Limb (tissue), 2 donors: ENCODE measurements around the gene KLHL35.

Source experiments
- DNase-seq, 2 donors: peaks; one replicate each; pipeline ENCODE4 v3.0.0-alpha.2; 2016; ENCODE audit errors: extremely low spot score in 2 of 2

Gene KLHL35

GRCh38 chr11:75432911-75433321 is at the start of gene KLHL35:
Gene KLHL35 (minus strand): TSS chr11:75433203. CDS start chr11:75430629, 2,574 bp downstream.
- DNase-seq, result peak in 1 of 2 donors; percentile 62

DNA sequence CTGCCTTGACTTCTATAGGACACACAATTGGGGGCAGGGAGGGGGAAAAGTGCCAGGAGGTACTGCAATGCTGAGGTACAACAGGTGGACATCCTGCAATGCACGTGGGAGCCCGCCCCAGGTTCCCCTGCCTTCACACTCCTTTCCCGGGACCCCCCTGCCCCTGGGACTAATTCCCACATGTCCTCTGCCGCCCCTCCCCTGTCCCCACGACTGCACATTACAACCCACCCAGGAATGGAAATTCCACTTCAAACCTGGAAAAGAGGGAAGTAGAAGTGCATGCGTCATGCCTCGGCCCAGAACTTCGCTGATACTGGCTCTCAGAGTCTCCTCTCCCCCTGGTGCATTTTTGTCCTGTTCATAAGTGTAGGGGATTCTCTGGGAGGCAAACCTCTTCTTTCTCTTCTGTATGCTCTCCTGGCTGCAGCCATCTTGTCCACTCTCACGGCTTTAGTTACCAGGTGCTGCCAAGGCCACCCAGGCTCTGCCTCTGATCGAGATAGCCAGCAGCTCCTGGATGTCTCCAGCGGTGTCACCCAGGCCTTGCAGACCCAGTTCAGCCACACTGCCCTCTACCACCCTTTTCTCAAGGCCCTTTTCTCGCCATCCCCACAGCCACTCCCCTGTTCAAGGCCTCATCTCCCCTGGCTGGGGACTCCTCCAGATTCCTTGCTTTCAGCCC is 49.1 kb upstream of the KLHL35 start:
- no peak for DNase-seq

DNA sequence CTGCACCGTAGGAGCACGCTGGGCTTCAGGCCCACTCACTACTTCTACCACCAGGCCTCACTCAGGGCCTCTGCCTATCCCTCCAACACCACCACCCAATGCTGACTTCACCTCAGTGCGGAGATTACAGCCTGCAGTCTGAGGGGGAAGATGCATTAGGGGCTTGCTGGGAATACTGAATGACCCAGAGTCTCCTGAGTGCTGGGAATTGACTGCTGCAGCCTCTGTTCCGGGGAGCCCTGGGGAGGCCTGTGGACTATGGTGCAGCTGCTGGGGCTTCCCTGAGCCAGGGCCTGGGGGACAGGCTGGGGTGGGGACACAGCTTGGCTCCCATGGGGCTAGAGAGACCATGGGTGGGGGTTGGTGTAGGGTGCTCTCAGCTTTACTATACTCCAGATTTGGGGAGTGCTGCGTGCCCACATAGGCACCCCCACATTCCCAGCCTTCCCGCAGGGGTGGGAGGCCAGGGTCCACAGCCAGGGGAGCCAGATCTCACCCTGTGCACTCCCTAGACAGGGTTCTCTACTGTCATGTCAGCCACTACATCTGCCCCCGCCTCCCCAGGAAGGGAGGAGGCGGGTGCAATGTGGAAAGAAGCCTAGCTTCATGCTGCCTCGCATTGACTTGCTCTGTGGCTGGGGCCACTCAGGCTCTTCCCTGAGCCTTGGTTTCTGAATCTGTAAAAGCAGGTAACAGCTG is 48.4 kb upstream of the KLHL35 start:
- DNase-seq, result no peak

GRCh38 chr11:75480185-75481175 is 47.5 kb upstream of the KLHL35 start:
- no peak for DNase-seq

DNA sequence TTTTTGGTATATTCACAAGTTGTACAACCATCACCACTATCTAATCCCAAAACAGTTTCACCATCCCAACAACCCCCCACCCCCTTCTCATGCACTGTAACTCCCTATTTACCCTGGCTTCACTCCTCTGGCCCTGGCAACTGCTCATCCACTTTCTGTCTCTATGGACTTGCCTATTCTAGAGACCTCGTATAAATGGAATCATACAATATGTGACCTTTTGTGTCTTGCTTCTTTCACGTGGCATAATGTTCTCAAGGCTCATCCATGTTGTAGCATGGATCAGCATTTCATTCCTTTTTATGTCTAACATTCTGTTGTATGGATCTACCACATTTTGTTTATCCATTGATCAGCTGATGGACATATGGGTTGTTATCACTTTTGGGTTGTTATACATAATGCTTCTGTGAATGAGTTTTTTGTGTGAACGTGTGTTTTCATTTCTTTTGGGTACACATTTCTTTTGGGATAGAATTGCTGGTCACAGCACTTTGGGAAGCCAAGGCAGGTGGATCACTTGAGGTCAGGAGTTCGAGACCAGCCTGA is 46.7 kb upstream of the KLHL35 start:
- DNase-seq, result no peak

DNA sequence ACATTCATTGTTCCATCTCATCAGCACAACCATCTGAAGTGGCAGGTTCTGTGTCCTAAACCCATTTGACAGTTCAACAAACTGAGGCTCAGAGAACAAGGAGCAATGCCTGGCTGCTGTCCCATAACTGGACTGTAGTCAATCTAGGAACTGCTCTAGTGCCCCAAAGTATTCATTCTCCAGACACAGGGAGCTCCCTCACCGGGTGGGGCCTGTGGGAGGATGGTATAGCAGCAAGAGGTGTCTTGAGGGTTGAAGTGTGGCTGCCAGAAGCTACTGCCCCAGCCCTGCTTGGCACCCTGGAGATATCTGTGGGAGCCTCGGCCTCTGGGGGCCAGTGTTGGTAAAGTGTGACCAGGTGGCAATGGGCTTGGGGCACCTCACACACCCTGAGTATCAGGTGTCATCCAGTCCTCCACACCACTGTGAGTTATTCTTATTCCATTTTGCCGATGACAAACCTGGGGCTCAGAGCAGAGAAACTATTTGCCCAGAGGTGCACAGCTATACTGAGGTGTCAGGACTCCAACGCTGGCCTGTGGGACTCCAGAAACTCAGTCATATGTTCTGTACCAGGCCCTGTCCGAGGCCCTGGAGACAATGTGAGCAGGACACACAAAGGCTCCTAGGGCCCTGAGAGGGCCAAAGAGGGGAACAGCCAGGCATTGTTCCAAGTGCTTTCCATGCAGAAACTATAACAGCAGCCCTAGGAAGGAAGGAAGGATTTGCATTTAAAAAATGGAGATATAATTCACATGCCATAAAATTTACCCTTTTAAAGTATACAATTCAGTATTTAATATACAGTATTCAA is 46.0 kb upstream of the KLHL35 start:
- DNase-seq, result no peak

DNA sequence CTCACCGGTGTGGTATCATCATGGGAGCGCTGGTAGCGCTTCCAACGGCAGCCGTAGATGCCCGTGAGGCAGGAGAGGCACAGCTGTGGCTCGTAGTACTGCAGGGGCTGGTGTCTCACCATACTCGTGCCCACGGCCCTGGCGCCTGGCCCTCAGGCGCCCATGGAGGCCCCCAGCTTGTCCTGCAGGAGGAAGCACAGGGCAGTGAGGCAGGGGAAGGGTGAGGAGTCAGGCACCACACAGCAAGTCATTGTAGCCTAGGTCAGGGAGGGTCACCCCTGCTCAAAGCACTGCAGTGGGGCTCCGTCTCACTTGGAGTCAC is 44.6 kb upstream of the KLHL35 start:
- no peak for DNase-seq

GRCh38 chr11:75476739-75477613 is 44.0 kb upstream of the KLHL35 start:
- DNase-seq, result no peak

DNA sequence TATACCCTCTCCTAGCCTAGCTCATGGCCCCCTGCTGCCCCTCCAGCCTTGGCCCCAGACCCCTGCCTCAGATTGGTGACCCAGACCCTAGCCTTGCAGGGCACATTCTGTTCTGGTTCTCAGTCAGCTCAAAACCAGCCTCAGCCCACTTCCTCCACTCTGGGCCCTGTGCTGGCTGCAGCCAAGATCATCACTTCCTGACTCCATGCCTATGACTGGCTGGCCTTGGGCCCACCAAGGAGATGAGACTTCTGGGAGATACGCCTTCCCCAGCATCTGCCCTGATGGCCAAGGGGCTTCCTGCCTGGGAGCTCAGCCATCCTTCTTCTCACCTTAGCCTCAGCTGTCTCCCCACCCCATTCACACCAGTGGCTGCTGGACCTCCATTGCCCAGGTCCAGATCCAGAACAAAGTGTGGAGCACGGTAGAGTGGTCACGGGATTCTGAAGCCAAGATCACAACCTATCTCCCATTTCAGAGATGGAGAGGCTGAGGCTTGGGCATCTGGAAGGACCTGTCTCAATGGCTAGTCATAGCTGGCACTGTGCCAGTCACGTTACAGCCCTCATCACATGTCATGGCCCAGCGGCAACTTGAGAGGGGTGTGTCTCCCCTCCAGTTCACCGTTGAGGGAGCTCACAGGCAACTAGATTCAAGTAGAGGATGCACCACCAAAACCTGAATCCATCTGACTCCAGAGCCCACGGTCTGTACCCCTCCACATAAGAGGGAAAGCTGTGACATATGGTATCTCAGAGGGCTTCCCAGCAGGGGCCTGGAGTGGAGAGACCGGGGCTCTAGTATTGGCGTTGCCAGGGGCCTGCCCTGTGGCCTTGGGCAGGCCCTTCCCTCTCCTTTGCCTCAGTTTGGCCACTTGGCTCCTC is 43.0 kb upstream of the KLHL35 start:
- no peak for DNase-seq

DNA sequence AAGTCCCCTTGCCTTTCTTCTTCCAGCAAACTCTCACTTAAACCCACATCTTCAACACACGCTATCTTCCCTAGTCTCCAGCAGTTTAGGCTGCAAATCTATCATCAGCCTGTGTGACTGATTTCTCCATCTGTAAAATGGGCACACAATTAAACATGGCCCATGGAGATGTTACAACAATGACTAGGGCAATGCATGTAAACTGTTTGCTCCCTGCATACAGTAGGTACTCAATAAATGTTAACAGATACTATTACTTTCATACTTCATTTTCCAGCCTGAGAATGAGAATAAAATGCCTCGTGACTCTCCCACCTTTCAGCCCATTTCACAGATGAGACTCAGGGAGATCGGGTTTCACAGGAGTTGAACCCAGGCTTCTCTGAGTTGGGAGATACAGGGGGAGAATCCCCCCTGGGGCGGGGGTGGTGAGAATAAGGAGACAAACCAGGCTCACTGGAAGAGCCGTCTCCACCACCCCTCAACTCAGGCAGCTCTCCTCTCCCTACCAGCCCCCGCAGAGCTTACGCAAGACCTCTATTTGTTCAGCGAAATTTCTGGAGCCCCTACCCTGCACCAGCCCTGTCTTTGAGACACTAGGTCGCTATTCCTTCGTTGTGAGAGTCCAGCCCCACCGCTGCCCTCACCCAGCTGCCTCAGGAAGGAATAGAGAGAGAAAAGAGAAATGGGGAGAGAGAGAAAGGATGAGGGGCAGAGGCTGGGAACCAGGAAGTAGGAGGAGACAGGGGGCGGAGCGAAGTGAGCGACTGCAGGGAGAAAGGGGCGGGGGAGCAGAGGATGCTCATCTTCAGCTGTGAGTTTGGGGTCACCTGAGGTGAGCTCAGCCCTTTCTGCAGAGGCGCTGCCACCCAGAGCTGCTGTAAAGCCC is 42.1 kb upstream of the KLHL35 start:
- peak; percentile 35 to 54 for DNase-seq

GRCh38 chr11:75474240-75474639 is 41.2 kb upstream of the KLHL35 start:
- DNase-seq, result no peak

- DNase-seq, result no peak
Observed at GRCh38 chr11:75473684-75474083, 40.7 kb upstream of the KLHL35 start.

GRCh38 chr11:75472081-75472732 is 39.2 kb upstream of the KLHL35 start:
- no peak for DNase-seq

- no peak for DNase-seq
Observed at GRCh38 chr11:75471176-75471973, 38.4 kb upstream of the KLHL35 start.

GRCh38 chr11:75470476-75471080 is 37.6 kb upstream of the KLHL35 start:
- no peak for DNase-seq

DNA sequence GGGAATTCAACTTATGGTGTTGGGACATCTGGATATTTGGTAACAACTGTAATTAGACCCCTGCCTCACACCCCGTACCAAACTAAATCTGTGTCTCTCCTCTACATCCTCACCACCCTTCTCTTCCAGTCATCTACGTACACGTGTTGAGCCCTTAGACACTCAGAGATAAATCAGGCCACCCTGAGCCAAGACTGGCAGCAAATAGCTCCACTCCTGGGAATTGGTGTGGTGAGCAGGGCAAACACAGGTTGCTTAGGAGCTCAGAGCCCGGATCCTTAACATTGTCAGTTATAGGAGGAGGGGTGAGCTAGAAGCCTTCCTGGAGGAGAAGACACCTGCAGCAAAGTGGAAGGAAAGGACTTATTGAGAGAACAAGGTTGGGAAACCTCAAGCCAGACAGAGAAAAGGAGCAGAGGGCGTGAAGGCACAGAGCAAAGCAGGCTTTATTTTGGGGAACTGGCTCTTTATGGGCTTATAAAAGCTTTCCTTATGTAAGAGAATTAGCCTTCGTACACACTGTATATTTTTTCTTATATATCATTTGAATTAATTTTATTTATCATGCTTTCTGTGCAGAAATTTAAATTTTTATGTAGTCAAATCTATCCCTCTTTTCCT is 36.9 kb upstream of the KLHL35 start:
- no peak for DNase-seq
